ENCODE results near the gene ANAPC16.
"Not testable (repeated sequence)": the region's sequence is repeated elsewhere in the genome, so short reads cannot be mapped to it uniquely, and the experiment has no call there.

ANAPC16 gene

GRCh38 chr10:72211832-72212231 lies 4.0 kb upstream of the ANAPC16 start:
- DNase-seq (ENCODE audit: low read depth); H3K4me3 ChIP-seq (ENCODE audit: low read length); H3K9ac ChIP-seq (ENCODE audit: low read length); H3K9me3 ChIP-seq (ENCODE audit: control insufficient read depth, low read length); H3K27me3 ChIP-seq (replicated peaks; ENCODE audit: control insufficient read depth, insufficient read depth, low read length): not testable (repeated sequence)
- peaks cover 19% of the 10 kb centered on the region for H3K4me1 ChIP-seq (ENCODE audit: control insufficient read depth, insufficient read depth, low read length)
- H3K36me3 ChIP-seq (ENCODE audit: control insufficient read depth, insufficient read depth, low read length, severe bottlenecking) = peaks cover 35% of the 10 kb centered on the region

- no peaks in the 10 kb centered on the region for H3K27me3 ChIP-seq (replicated peaks; ENCODE audit: control insufficient read depth, insufficient read depth, low read length)
- H3K4me3 ChIP-seq (ENCODE audit: low read length) = no peak overlapping the region
- H3K9me3 ChIP-seq (ENCODE audit: control insufficient read depth, low read length) = no peaks in the 10 kb centered on the region
- H3K36me3 ChIP-seq (ENCODE audit: control insufficient read depth, insufficient read depth, low read length, severe bottlenecking) = peaks cover 11% of the 10 kb centered on the region
- peaks cover 33% of the 10 kb centered on the region for H3K4me1 ChIP-seq (ENCODE audit: control insufficient read depth, insufficient read depth, low read length)
- DNase-seq (ENCODE audit: low read depth) = no peak
- H3K9ac ChIP-seq (ENCODE audit: low read length) = no peak overlapping the region
Observed at GRCh38 chr10:72218325-72218724, 2.5 kb downstream of the ANAPC16 start.

DNA sequence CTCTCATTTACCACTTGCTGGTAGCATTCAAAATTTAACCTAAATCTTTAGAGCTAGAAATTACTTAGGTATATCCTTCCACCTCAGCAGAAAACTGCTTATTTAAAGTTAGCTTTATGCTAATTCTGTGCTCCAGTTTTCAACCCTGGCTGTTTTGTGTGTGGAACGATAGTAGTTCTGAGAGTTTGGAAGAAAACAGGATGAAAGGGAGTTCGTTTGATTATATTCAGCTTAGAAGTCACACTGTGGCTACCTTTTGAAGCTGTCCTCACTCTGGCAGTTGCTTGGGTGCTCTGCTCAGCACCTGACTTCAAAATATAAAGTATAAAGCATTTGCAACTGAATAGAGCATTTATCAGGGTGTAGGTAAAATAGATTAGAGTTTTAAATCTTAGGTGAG lies 2.9 kb downstream of the ANAPC16 start:
- peaks cover 37% of the 10 kb centered on the region for H3K4me1 ChIP-seq (ENCODE audit: control insufficient read depth, insufficient read depth, low read length)

DNA sequence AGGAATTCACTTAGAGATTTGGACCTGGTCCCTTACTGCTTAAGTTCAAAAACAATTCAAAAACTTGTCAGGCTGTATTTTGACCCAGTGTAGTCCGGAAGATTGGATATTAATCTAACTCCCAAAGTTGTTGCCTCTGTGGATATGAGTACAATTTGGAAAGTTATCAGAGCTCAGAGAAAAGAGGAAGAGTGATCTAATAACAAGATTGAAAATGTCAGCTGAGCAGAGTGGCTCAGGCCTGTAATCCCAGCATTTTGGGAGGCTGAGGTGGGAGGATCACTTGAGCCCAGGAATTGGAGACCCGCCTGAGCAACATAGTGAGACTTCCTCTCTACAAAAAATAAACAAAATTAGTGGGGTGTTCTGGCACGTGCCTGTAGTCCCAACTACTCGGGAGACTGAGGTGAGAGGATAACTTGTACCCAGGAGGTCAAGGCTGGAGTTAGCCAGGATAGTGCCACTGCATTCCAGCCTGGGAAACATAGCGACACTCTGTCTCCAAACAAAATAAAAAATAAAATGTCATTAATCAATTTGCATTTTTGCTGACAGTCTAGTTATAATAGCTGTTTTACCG lies 3.5 kb downstream of the ANAPC16 start:
- peak overlapping the region; percentile 43 for H3K9ac ChIP-seq (ENCODE audit: low read length)
- H3K4me3 ChIP-seq (ENCODE audit: low read length) = no peak overlapping the region
- no peak for DNase-seq (ENCODE audit: low read depth)
- H3K27me3 ChIP-seq (replicated peaks; ENCODE audit: control insufficient read depth, insufficient read depth, low read length) = no peaks in the 10 kb centered on the region
- peaks cover 11% of the 10 kb centered on the region for H3K36me3 ChIP-seq (ENCODE audit: control insufficient read depth, insufficient read depth, low read length, severe bottlenecking)
- H3K4me1 ChIP-seq (ENCODE audit: control insufficient read depth, insufficient read depth, low read length) = peaks cover 40% of the 10 kb centered on the region
- H3K9me3 ChIP-seq (ENCODE audit: control insufficient read depth, low read length) = no peaks in the 10 kb centered on the region

More for the DNA sequence above, 2.9 kb downstream of the ANAPC16 start:
- Histone ChIP-seq H3K4me3 (ENCODE audit: low read length) (no peak overlapping the region), H3K27me3 (replicated peaks; ENCODE audit: control insufficient read depth, insufficient read depth, low read length) (no peaks in the 10 kb centered on the region), H3K9me3 (ENCODE audit: control insufficient read depth, low read length) (no peaks in the 10 kb centered on the region), H3K9ac (ENCODE audit: low read length) (peak overlapping the region; percentile 43), H3K36me3 (ENCODE audit: control insufficient read depth, insufficient read depth, low read length, severe bottlenecking) (peaks cover 11% of the 10 kb centered on the region)
- DNase-seq (ENCODE audit: low read depth) = no peak

DNA sequence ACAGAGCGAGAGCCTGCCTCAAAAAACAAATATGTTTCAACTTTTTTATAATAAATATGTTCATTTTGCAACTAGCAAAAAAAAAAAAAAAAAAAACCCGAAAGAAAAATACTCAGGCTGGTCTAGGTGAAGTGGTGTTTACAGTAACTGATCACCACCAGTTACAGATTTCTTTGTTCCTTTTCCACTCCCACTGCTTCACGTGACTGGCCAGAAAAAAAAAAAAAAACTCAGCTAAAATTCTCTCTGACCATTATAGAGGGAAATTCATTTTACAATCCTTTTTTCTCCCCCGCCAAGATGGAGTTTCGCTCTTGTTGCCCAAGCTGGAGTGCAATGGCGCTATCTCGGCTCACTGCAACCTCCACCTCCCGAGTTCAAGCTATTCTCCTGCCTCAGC lies 4.8 kb downstream of the ANAPC16 start:
- peaks cover 35% of the 10 kb centered on the region for H3K4me1 ChIP-seq (ENCODE audit: control insufficient read depth, insufficient read depth, low read length)
- H3K36me3 ChIP-seq (ENCODE audit: control insufficient read depth, insufficient read depth, low read length, severe bottlenecking) = peaks cover 15% of the 10 kb centered on the region
- no peaks in the 10 kb centered on the region for H3K9me3 ChIP-seq (ENCODE audit: control insufficient read depth, low read length)
- DNase-seq (ENCODE audit: low read depth) = no peak
- no peak overlapping the region for H3K9ac ChIP-seq (ENCODE audit: low read length)
- H3K4me3 ChIP-seq (ENCODE audit: low read length) = no peak overlapping the region
- H3K27me3 ChIP-seq (replicated peaks; ENCODE audit: control insufficient read depth, insufficient read depth, low read length) = no peaks in the 10 kb centered on the region

DNA sequence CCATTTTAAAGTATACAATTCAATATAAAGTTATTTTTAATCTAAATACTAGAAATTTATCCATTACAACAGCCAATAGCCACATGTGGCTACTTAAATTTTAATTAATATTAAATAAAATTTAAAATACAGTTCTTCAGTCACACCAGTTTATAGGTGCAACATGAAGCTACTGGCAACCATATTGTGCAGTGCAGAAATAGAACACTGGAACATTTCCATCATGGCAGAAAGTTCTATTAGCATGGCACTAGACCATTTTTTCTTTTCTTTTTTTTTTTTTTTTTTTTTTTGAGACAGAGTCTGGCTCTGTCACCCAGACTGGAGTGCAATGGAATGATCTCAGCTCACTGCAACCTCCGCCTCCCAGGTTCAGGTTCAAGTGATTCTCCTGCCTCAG lies 5.5 kb downstream of the ANAPC16 start:
- Histone ChIP-seq H3K36me3 (ENCODE audit: control insufficient read depth, insufficient read depth, low read length, severe bottlenecking) (peaks cover 15% of the 10 kb centered on the region), H3K9ac (ENCODE audit: low read length) (no peak overlapping the region), H3K4me3 (ENCODE audit: low read length) (no peak overlapping the region), H3K27me3 (replicated peaks; ENCODE audit: control insufficient read depth, insufficient read depth, low read length) (no peaks in the 10 kb centered on the region), H3K4me1 (ENCODE audit: control insufficient read depth, insufficient read depth, low read length) (peaks cover 35% of the 10 kb centered on the region), H3K9me3 (ENCODE audit: control insufficient read depth, low read length) (no peaks in the 10 kb centered on the region)
- no peak for DNase-seq (ENCODE audit: low read depth)

GRCh38 chr10:72223743-72224101 lies 7.9 kb downstream of the ANAPC16 start:
- H3K27me3 ChIP-seq (replicated peaks; ENCODE audit: control insufficient read depth, insufficient read depth, low read length) = no peaks in the 10 kb centered on the region
- DNase-seq (ENCODE audit: low read depth) = peak; percentile 21
- H3K4me1 ChIP-seq (ENCODE audit: control insufficient read depth, insufficient read depth, low read length) = peaks cover 23% of the 10 kb centered on the region
- peak overlapping the region; percentile 69 for H3K9ac ChIP-seq (ENCODE audit: low read length)
- peaks cover 15% of the 10 kb centered on the region for H3K36me3 ChIP-seq (ENCODE audit: control insufficient read depth, insufficient read depth, low read length, severe bottlenecking)
- no peaks in the 10 kb centered on the region for H3K9me3 ChIP-seq (ENCODE audit: control insufficient read depth, low read length)
- H3K4me3 ChIP-seq (ENCODE audit: low read length) = peak overlapping the region; percentile 34

DNA sequence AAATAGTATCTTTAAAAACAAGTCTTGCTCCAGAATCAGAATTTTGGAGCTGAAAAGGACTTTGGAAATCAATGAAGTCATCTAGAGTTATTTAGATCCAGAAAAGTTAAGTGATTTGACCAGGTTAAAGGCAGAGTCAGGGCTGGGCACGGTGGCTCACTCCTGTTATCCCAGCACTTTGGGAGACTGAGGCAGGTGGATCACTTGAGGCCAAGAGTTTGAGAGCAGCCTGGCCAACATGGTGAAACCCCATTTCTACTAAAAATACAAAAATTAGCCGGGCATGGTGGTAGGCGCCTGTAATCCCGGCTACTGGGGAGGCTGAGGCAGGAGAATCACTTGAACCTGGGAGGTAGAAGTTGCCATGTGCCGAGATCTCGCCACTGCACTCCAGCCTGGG lies 8.4 kb downstream of the ANAPC16 start:
- H3K9me3 ChIP-seq (ENCODE audit: control insufficient read depth, low read length); DNase-seq (ENCODE audit: low read depth); H3K27me3 ChIP-seq (replicated peaks; ENCODE audit: control insufficient read depth, insufficient read depth, low read length): not testable (repeated sequence)
- Histone ChIP-seq H3K36me3 (ENCODE audit: control insufficient read depth, insufficient read depth, low read length, severe bottlenecking) (peaks cover 15% of the 10 kb centered on the region), H3K4me3 (ENCODE audit: low read length) (peak overlapping the region; percentile 34), H3K9ac (ENCODE audit: low read length) (peak overlapping the region; percentile 69), H3K4me1 (ENCODE audit: control insufficient read depth, insufficient read depth, low read length) (peaks cover 23% of the 10 kb centered on the region)

GRCh38 chr10:72226418-72227027 lies 10.7 kb downstream of the ANAPC16 start:
- H3K4me1 ChIP-seq (ENCODE audit: control insufficient read depth, insufficient read depth, low read length) = peaks cover 33% of the 10 kb centered on the region
- H3K9ac ChIP-seq (ENCODE audit: low read length) = no peak overlapping the region
- no peaks in the 10 kb centered on the region for H3K27me3 ChIP-seq (replicated peaks; ENCODE audit: control insufficient read depth, insufficient read depth, low read length)
- DNase-seq (ENCODE audit: low read depth) = no peak
- H3K4me3 ChIP-seq (ENCODE audit: low read length) = no peak overlapping the region
- H3K9me3 ChIP-seq (ENCODE audit: control insufficient read depth, low read length) = no peaks in the 10 kb centered on the region
- peaks cover 12% of the 10 kb centered on the region for H3K36me3 ChIP-seq (ENCODE audit: control insufficient read depth, insufficient read depth, low read length, severe bottlenecking)

DNA sequence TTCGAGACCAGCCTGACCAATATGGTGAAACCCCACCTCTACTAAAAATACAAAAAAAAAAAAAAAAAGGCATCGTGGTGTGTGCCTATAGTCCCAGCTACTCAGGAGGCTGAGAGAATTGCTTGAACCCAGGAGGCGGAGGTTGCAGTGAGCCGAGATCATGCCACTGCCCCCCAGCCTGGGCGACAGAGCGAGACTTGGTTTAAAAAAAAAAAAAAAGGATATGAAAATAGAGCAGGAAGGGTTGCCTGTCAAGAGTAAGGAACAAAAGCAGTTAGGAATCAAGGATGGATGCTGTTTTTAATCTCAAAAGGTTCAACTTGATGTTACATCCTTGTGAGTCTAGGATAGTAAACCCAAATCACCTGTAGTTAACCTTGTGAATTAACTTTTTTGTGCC lies 12.0 kb downstream of the ANAPC16 start:
- H3K9me3 ChIP-seq (ENCODE audit: control insufficient read depth, low read length) = no peaks in the 10 kb centered on the region
- peaks cover 29% of the 10 kb centered on the region for H3K4me1 ChIP-seq (ENCODE audit: control insufficient read depth, insufficient read depth, low read length)
- no peak overlapping the region for H3K9ac ChIP-seq (ENCODE audit: low read length)
- H3K36me3 ChIP-seq (ENCODE audit: control insufficient read depth, insufficient read depth, low read length, severe bottlenecking) = peaks cover 13% of the 10 kb centered on the region
- no peak for DNase-seq (ENCODE audit: low read depth)
- H3K27me3 ChIP-seq (replicated peaks; ENCODE audit: control insufficient read depth, insufficient read depth, low read length) = no peaks in the 10 kb centered on the region
- no peak overlapping the region for H3K4me3 ChIP-seq (ENCODE audit: low read length)

DNA sequence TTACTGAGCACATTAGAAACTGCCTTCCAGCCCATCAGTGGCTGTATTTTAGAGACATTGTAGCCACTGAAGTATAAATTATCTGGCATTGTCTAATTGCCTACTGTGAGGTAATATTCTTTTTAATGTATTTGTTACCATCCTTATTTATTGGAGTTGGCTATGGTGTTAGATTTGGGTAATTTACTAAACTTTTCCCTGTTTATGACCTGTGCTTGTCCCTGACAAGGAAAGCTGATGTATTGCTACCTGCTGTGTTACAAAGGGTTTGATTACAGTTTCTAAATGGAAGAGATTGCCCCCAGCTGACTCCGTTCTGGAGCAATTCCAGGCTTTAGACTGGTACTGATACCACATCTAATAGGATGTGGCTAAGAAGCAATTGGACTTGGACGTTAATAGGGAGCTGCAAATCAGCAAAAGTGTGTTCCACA lies 12.5 kb downstream of the ANAPC16 start:
- no peak for DNase-seq (ENCODE audit: low read depth)
- no peaks in the 10 kb centered on the region for H3K27me3 ChIP-seq (replicated peaks; ENCODE audit: control insufficient read depth, insufficient read depth, low read length)
- no peak overlapping the region for H3K9ac ChIP-seq (ENCODE audit: low read length)
- peaks cover 24% of the 10 kb centered on the region for H3K4me1 ChIP-seq (ENCODE audit: control insufficient read depth, insufficient read depth, low read length)
- peaks cover 18% of the 10 kb centered on the region for H3K36me3 ChIP-seq (ENCODE audit: control insufficient read depth, insufficient read depth, low read length, severe bottlenecking)
- no peak overlapping the region for H3K4me3 ChIP-seq (ENCODE audit: low read length)
- H3K9me3 ChIP-seq (ENCODE audit: control insufficient read depth, low read length) = no peaks in the 10 kb centered on the region
